Measurements from ENCODE around the gene TBC1D7.

The TBC1D7 gene

DNA sequence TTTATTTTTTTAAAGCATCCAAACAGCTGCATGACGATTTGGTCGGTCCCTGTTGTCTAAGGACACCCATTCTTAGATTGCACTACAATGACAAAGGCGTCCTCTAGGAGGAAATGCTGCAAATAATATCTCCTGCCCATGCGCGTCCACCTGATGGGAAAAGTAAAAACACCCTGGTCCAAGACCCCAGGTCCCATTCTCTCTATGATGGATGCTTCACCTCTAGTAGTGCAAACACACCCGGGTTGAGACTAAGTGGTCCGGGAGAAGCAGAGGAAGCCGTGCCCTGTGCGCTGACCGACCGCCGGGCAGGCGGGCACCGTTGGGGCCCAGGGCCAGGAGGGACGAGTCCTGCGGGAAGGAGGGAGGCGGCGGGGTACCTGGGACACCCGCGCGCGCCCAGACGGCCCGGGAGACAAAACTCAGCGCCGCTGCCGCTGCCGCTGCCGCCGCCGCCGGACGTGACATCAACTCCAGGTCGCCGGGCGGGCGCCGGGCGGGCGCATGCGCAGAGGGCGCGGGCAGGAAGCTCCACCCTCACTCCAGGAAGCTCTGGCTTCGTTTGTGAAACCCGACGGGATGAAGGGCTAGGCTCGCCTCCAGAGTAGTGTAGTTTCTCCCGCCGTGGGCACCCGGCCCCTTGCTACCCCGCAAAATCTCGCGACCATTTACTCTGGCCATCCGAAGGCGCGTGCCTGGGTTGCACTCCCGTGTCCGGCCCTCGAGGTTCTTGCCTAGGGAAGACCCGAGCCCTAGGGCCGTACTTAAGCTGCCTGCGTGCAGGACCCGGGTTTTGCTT lies at the start of gene TBC1D7:
TBC1D7 (minus strand) TSS at position 462 of the 799 bp plus-strand sequence. CDS start 1,639 bp downstream, outside the sequence.
- TF ChIP-seq POLR2A (IDR thresholded peaks at IDR 0.05; ENCODE audit: low read length) = peak; percentile 94
- no peak for TF ChIP-seq GATA1 (IDR thresholded peaks at IDR 0.05; ENCODE audit: low read depth, low read length)

DNA sequence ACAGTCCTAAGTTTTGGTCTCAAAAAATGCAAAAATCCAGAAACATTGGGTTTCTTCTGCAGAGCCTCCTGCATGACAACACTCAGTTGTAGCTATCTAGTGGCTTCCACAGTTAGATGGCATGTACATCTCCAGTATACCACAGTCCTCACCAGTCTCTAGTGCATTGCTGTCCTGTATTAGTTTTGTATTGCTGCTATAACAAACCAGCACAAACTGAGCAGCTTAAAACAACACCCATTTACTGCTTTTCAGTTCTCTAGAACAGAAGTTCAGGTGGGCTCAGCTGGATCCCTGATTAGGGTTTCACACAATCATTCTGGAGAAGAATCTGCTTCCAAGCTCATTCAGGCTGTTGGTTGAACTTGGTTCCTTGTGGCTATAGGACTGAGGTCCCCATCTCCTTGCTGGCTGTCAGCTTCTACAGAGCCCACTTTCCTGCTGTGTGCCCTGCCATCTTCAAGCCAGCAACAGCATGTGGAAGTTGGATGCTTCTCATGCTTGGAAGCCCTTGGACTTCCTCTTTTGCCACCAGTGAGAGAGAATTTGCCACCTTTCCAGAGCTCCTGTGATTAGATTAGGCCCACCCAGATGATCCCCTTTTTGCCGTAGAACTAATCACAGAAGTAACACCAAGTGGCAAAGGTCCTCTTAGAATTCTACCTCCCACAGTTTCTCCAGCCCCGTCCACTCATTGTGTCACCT lies 48.9 kb upstream of the TBC1D7 start:
- TF ChIP-seq GATA1 (IDR thresholded peaks at IDR 0.05; ENCODE audit: low read depth, low read length) (no peak), POLR2A (IDR thresholded peaks at IDR 0.05; ENCODE audit: low read length) (no peak)
- DNase-seq = no peak

More for the DNA sequence above, at the start of gene TBC1D7:
- DNase-seq = peak; percentile 94 to 97

DNA sequence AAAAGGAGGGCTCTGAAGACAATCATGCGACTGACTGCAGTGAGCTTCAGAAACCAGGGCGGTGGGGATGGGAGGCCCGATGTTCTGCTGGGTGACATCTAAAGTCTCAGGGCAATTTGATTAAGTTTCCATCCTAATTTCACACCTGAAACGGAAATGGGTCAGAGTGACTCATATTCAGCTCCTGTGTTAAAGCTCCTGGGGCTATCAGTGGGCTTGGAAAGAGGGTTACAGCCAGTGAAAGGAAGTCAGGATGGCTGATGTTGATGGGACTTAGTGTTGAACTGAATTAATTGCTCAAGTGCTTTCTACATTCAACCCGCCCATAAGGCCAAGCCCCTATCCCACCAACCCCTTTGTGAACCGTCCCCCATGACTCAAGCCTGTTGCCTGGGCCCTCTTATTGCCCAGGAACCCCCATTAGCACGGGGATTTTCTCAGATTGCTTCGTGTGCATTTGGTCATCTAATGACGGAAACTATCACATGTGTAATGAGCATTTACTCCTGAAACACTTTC lies 47.1 kb upstream of the TBC1D7 start:
- no peak for DNase-seq
- TF ChIP-seq POLR2A (IDR thresholded peaks at IDR 0.05; ENCODE audit: low read length) (no peak), GATA1 (IDR thresholded peaks at IDR 0.05; ENCODE audit: low read depth, low read length) (no peak)

DNA sequence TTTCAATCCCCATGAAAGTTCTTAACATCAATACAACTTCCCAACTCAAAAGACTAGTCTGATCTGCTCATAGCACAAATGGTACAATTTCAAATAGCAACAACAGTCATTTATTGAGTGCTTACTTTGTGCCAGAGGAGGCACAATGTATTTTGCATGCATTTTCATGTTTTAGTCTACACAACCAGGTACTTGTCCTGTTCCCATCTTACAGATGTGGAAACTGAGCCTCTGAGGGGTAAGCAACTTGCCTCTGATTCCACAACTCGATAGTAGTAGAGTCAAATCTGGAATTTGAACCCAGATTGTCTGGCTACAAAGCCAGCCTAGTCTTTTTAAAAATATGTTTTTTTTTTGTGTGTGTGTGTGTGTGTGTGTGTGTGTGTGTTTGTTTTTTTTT lies 45.6 kb upstream of the TBC1D7 start:
- TF ChIP-seq POLR2A (IDR thresholded peaks at IDR 0.05; ENCODE audit: low read length) (no peak), GATA1 (IDR thresholded peaks at IDR 0.05; ENCODE audit: low read depth, low read length) (no peak)
- DNase-seq = no peak

DNA sequence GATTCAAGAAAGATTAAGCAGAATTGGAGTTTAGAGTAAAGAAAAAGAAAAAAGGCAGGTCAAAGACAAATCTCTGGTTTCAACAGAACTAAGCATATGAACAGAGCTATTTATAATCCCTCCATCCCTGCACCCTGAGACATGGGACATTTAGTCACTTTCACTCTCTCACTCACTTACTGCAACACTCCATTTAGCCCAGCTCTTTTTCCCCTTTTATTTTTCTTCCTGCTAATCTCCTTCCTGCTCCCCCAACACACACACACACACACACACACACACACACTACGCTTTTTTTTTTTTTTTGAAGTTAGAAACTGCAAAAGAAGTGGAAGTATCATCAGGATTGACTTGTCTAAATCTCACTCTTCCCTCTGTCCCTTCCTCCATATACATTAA lies 45.1 kb upstream of the TBC1D7 start:
- DNase-seq = no peak

DNA sequence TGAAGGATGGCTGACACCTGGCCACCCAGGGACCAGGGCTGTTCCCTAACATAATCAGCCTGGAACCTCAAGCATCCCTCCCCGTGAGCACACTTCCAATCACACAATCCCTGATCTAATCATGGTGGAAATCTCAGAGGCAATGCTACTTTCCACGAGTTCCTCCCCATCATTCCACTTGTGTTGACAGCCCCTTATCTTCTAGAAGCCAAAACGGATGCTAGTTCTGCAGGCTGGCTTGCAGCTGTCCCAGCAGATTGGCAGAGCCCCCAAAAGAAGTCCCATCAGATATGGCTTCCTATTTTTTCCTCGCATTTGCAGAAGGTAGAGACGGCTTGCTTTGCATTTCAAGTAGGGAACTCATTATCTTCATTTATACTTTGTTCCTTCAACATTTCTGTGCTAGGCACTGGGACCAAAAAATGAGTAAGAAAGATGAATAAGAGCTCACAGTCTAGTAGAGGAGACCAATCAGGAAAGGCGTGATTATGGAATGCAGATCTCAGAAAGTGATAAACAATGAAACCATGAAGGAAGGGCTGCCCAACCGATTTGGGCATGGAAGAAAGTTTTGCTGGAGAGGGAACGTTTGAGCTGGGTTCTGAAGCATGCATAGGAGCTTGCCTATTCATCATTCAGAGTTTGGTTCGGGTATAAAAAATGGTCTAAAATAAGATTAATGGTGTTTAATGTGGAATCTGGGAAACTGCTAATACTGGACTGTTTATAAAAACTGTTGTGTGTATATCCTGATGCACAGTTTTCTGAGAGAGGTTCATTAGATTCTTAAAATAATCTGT lies 44.6 kb upstream of the TBC1D7 start:
- TF ChIP-seq GATA1 (IDR thresholded peaks at IDR 0.05; ENCODE audit: low read depth, low read length) (no peak), POLR2A (IDR thresholded peaks at IDR 0.05; ENCODE audit: low read length) (no peak)
- no peak for DNase-seq

More for the DNA sequence above, 45.1 kb upstream of the TBC1D7 start:
- TF ChIP-seq GATA1 (IDR thresholded peaks at IDR 0.05; ENCODE audit: low read depth, low read length) = no peak
- TF ChIP-seq POLR2A (IDR thresholded peaks at IDR 0.05; ENCODE audit: low read length) = no peak

DNA sequence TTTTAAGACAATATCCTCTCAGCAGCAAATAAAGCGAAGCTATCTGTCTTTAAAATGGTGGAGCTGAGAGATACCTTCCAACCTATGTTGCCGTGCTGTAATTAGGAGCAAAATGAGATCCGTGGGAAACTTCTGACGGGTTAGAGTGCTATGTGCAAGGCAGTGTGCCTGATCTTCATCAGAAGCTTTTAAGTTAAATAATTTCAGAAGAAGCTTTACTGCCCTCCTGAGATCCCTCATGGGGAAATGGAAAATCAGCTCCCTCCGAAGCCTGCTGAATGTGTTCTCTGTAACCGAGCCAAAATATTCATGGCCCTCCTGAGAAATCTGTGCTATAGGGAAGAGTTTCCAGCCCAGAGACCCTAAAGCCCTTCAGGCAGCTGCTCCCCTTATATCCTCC lies 43.7 kb upstream of the TBC1D7 start:
- DNase-seq = no peak
- no peak for TF ChIP-seq GATA1 (IDR thresholded peaks at IDR 0.05; ENCODE audit: low read depth, low read length)
- TF ChIP-seq POLR2A (IDR thresholded peaks at IDR 0.05; ENCODE audit: low read length) = no peak

DNA sequence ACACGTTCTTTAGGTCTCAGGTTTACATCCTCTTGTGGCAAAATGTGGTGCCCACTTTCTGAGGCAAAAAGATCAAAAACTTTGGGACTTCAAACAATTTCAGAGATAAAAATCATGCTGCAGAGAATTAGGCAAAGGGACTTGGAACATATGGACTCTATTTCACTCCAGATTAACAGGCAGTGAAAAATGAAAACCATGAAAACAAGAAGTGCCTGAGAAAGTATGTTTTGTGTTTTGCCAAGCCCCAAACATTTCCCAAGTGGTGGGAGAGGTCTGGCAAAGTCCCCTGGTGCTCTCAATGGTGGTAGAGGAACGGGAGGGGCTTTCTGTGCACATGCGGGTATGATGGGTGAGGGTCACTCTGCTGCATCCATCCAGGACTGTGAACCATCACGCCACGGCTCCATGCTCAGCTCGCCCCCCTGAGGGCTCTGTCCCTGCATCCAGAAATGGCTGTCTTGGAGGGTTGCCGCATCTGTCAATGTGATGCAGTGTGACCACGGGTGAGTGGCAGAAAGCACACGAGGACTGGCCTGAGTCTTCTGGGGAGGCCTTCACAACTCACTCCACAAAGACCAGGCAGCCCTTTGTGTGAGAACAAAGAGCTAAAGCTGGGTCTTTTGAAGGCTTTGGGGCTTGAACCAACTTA lies 43.2 kb upstream of the TBC1D7 start:
- DNase-seq = no peak

DNA sequence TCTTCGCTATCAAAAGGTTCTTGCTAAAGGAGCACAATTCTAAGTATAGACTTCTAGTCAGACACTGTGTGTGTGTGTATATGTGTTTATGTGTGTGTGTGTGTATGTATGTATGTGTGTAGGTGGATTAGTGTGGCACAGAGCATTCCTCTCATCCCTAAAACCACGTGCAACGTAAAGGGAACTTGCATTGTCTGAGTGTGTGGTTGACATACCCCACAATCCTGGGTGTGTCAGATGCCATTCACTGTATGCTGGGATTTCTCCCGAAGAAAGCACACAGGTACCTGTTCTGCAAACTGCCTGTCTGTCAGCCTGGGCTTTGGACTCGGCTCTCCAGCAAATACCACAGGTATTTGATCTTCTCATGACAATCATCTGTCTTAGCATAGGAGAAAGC lies 42.3 kb upstream of the TBC1D7 start:
- no peak for TF ChIP-seq POLR2A (IDR thresholded peaks at IDR 0.05; ENCODE audit: low read length)
- no peak for TF ChIP-seq GATA1 (IDR thresholded peaks at IDR 0.05; ENCODE audit: low read depth, low read length)
- no peak for DNase-seq

More for the DNA sequence above, 43.2 kb upstream of the TBC1D7 start:
- TF ChIP-seq GATA1 (IDR thresholded peaks at IDR 0.05; ENCODE audit: low read depth, low read length) (no peak), POLR2A (IDR thresholded peaks at IDR 0.05; ENCODE audit: low read length) (no peak)

DNA sequence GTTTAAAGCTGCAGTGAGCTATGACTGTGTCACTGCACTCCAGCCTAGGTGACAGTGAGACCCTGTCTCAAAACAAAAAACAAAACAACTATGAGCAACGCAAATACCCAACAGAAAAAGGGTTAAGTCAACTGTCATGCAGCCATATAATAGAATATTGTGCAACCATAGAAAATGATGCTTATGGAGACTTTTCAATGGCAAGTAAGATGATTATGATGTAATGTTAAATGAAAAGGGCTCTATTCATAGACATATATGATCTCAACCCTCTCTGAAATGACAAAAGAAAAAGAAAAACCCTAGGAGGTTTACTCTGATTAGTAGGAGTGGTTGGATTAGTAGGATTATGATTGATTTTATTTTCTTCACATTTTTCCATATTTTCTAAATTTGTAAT lies 41.3 kb upstream of the TBC1D7 start:
- no peak for DNase-seq
- no peak for TF ChIP-seq POLR2A (IDR thresholded peaks at IDR 0.05; ENCODE audit: low read length)
- TF ChIP-seq GATA1 (IDR thresholded peaks at IDR 0.05; ENCODE audit: low read depth, low read length) = no peak

DNA sequence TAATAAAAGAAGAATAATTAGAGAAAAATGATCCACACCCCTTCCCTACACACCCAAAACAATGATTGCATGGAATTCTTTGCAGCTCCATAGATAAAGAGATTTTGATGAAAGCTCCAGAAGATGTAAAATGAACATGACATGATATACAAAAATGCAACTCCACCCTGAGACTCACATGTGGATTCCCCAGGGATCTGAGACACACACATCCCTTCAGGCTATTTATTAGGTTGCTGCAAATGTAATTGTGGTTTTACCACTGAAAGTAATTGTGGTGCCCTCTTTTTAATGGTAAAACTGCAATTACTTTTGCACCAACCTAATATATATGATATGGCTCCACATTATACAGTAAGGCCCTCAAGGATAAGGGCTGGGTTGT lies 40.4 kb upstream of the TBC1D7 start:
- no peak for DNase-seq
- TF ChIP-seq GATA1 (IDR thresholded peaks at IDR 0.05; ENCODE audit: low read depth, low read length) = no peak
- no peak for TF ChIP-seq POLR2A (IDR thresholded peaks at IDR 0.05; ENCODE audit: low read length)

DNA sequence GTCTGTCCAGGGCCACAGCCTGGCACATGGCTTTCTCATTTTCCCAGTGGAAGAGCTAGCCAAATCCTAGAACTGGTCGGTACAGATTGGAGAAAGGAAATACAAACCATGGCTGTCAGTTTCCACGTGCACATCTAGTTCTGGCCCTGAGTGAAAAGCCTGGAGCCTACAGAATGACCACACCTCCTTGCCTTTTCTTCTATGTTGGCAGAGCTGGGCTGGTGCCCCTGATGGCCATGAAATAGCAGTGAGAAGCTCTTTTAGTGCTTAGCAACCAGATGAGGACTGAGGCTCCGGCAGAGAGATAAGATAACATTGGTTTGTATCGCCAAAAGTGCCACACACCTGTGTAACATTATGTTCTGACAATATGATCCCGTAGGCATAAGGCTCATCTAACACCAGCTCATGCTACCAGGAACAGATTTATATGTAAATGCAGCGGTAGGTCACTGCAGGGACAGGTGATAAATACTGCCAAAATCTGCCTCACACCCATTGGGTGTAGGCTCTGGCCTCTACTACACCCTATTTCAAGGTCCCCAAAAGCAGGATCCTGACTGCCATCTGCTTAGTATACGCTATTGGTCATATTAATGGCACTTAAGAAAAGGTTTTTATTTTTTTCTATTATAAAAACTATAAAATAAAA lies 39.9 kb upstream of the TBC1D7 start:
- DNase-seq = no peak
- no peak for TF ChIP-seq GATA1 (IDR thresholded peaks at IDR 0.05; ENCODE audit: low read depth, low read length)
- TF ChIP-seq POLR2A (IDR thresholded peaks at IDR 0.05; ENCODE audit: low read length) = no peak

DNA sequence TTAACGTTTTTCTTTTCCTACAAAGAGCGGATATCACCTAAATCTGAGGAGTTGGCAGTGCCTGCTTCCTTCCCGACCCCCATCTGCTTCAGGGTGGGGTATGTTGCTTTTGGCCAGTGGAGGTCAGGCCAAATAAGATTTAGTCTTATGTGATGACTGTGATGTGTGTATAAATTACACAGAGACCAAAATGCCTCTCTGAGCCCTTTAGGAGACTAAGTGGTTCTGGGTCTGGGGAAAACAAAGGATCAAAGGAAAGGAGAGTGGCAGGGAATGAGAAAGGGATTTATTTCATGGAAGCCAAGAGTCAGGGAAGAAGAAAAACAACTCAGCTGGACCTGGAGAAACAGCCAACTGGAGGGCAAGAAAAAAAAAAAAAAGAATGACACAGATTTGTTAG lies 39.1 kb upstream of the TBC1D7 start:
- TF ChIP-seq GATA1 (IDR thresholded peaks at IDR 0.05; ENCODE audit: low read depth, low read length) (no peak), POLR2A (IDR thresholded peaks at IDR 0.05; ENCODE audit: low read length) (no peak)
- no peak for DNase-seq
